NOMO-1 treated with dmso at 0.1 percent for 144 hours (cell line): ENCODE results near the gene SLC22A23.

ENCODE experiments used
- DNase-seq: peaks from one replicate; lab custom pipeline; 2025; ENCODE audit not compliant: unreplicated experiment; lab: John Stamatoyannopoulos, UW

Gene SLC22A23

GRCh38 chr6:3273707-3274521 is 182.9 kb downstream of the SLC22A23 start:
- DNase-seq = no peak

- DNase-seq = no peak
These were observed 183.8 kb downstream of the SLC22A23 start for GRCh38 chr6:3272911-3273547.

GRCh38 chr6:3271756-3272155 is 185.1 kb downstream of the SLC22A23 start:
- no peak for DNase-seq

- no peak for DNase-seq
These were observed 186.6 kb downstream of the SLC22A23 start for GRCh38 chr6:3270258-3270657.

GRCh38 chr6:3269281-3269975 is 187.4 kb downstream of the SLC22A23 start:
- DNase-seq = no peak

- no peak for DNase-seq
These were observed 188.2 kb downstream of the SLC22A23 start for GRCh38 chr6:3268680-3269079.

- no peak for DNase-seq
These were observed 189.7 kb downstream of the SLC22A23 start for GRCh38 chr6:3267162-3267561.

- no peak for DNase-seq
These were observed 190.7 kb downstream of the SLC22A23 start for GRCh38 chr6:3266170-3266569.

- no peak for DNase-seq
These were observed 191.2 kb downstream of the SLC22A23 start for GRCh38 chr6:3265671-3266070.

GRCh38 chr6:3264356-3264755 is 192.5 kb downstream of the SLC22A23 start:
- DNase-seq = no peak

- no peak for DNase-seq
These were observed 193.8 kb downstream of the SLC22A23 start for GRCh38 chr6:3263096-3263495.

- no peak for DNase-seq
These were observed 194.9 kb downstream of the SLC22A23 start for GRCh38 chr6:3261921-3262320.

- DNase-seq = no peak
These were observed 195.4 kb downstream of the SLC22A23 start for GRCh38 chr6:3261518-3261820.

GRCh38 chr6:3260772-3261517 is 195.9 kb downstream of the SLC22A23 start:
- DNase-seq = no peak

GRCh38 chr6:3260296-3260695 is 196.6 kb downstream of the SLC22A23 start:
- DNase-seq = no peak

- DNase-seq = peak; percentile 39
These were observed 197.3 kb downstream of the SLC22A23 start for GRCh38 chr6:3259491-3259958.

- DNase-seq = peak; percentile 66
These were observed 197.9 kb downstream of the SLC22A23 start, which contains the start of gene PSMG4 for GRCh38 chr6:3258720-3259490. Gene PSMG4, plus strand, starts transcription at chr6:3258947. Its CDS starts 76 bp downstream, at chr6:3259023.

- DNase-seq = no peak
These were observed 198.6 kb downstream of the SLC22A23 start for GRCh38 chr6:3258201-3258600.

- no peak for DNase-seq
These were observed 203.3 kb downstream of the SLC22A23 start for GRCh38 chr6:3253597-3253961.

- no peak for DNase-seq
These were observed 203.8 kb downstream of the SLC22A23 start for GRCh38 chr6:3252861-3253596.
